Activated T-cell treated with anti-CD3 and anti-CD28 coated beads, Interleukin-2, amount 50 U/mL, for 48 hours (primary cell): ENCODE measurements around the gene OR8B3.
"Not testable (repeated sequence)": the region's sequence is repeated elsewhere in the genome, so short reads cannot be mapped to it uniquely, and the experiment has no call there.

ENCODE experiments used
- DNase-seq, 2 experiments: peaks; one replicate each; pipeline ENCODE4 v3.0.0-alpha.2; 2020

The OR8B3 gene

GRCh38 chr11:124398924-124399323, at the start of gene OR8B3:
Gene OR8B3 (minus strand): TSS chr11:124399024. CDS start chr11:124397351, 1,673 bp downstream.
- no peak for DNase-seq

GRCh38 chr11:124446916-124447315, 48.1 kb upstream of the OR8B3 start:
- DNase-seq: no peak

GRCh38 chr11:124445646-124446150, 46.9 kb upstream of the OR8B3 start, which contains the start of gene OR8B8:
Gene OR8B8 (minus strand): TSS chr11:124445696. CDS start chr11:124441085, 4,611 bp downstream.
- no peak for DNase-seq

GRCh38 chr11:124442847-124443246, 44.0 kb upstream of the OR8B3 start:
- DNase-seq: no peak

- DNase-seq: no peak
Observed at GRCh38 chr11:124442442-124442841, 43.6 kb upstream of the OR8B3 start.

GRCh38 chr11:124441519-124441918, 42.7 kb upstream of the OR8B3 start:
- no peak for DNase-seq

GRCh38 chr11:124441081-124441480, 42.3 kb upstream of the OR8B3 start:
- no peak for DNase-seq

- no peak for DNase-seq
Observed at GRCh38 chr11:124440608-124441007, 41.8 kb upstream of the OR8B3 start.

GRCh38 chr11:124434699-124435098, 35.9 kb upstream of the OR8B3 start:
- DNase-seq: no peak

- no peak for DNase-seq
Observed at GRCh38 chr11:124429599-124429998, 30.8 kb upstream of the OR8B3 start.

- no peak for DNase-seq
Observed at GRCh38 chr11:124424384-124424921, 25.6 kb upstream of the OR8B3 start, which contains the start of gene OR8B4. Gene OR8B4 (minus strand): TSS chr11:124424871. CDS start chr11:124424871, 0 bp downstream.

- DNase-seq: no peak
Observed at GRCh38 chr11:124421043-124421442, 22.2 kb upstream of the OR8B3 start.

GRCh38 chr11:124415356-124415923, 16.6 kb upstream of the OR8B3 start:
- no peak for DNase-seq

- DNase-seq: no peak
Observed at GRCh38 chr11:124409906-124410305, 11.1 kb upstream of the OR8B3 start.

- no peak for DNase-seq
Observed at GRCh38 chr11:124405581-124405980, 6.8 kb upstream of the OR8B3 start.

- not testable (repeated sequence) for DNase-seq
Observed at GRCh38 chr11:124403186-124403585, 4.4 kb upstream of the OR8B3 start.

GRCh38 chr11:124402326-124402922, 3.6 kb upstream of the OR8B3 start:
- peak; percentile 56 to 58 for DNase-seq

GRCh38 chr11:124396847-124397246, 2.0 kb downstream of the OR8B3 start:
- DNase-seq: not testable (repeated sequence)

- DNase-seq: no peak
Observed at GRCh38 chr11:124394408-124394807, 4.4 kb downstream of the OR8B3 start.

- no peak for DNase-seq
Observed at GRCh38 chr11:124384399-124384798, 14.4 kb downstream of the OR8B3 start, which contains the start of gene OR8B2. Gene OR8B2 (minus strand): TSS chr11:124384499. CDS start chr11:124383343, 1,156 bp downstream.

GRCh38 chr11:124382857-124383256, 16.0 kb downstream of the OR8B3 start:
- not testable (repeated sequence) for DNase-seq

GRCh38 chr11:124380585-124380984, 18.2 kb downstream of the OR8B3 start:
- no peak for DNase-seq

GRCh38 chr11:124376280-124376679, 22.5 kb downstream of the OR8B3 start:
- DNase-seq: no peak

- DNase-seq: no peak
Observed at GRCh38 chr11:124359566-124359965, 39.3 kb downstream of the OR8B3 start.
